ENCODE measurements around the gene KIF19. TPM values are rescaled to one million over a fixed set of nuclear protein-coding genes. Genes with fewer than 3 reads are reported as not detected.
A peak's percentile ranks its signal among the peaks of the same experiment; 100 is the strongest.

Gene KIF19
- total RNA-seq, 1 donor: not detected

- peak; percentile 44 for DNase-seq (ENCODE audit: low read depth)
- no peak for TF ChIP-seq CTCF (IDR thresholded peaks at IDR 0.05; ENCODE audit: insufficient read depth, low read length)
- no peak overlapping the region for H3K4me3 ChIP-seq (ENCODE audit: low read depth, low read length)
Observed at GRCh38 chr17:74282587-74283370, 43.2 kb upstream of the KIF19 start.

- TF ChIP-seq CTCF (IDR thresholded peaks at IDR 0.05; ENCODE audit: insufficient read depth, low read length): no peak
- DNase-seq (ENCODE audit: low read depth): no peak
- no peak overlapping the region for H3K4me3 ChIP-seq (ENCODE audit: low read depth, low read length)
Observed at GRCh38 chr17:74283371-74283673, 42.7 kb upstream of the KIF19 start.

- no peak for DNase-seq (ENCODE audit: low read depth)
- no peak overlapping the region for H3K4me3 ChIP-seq (ENCODE audit: low read depth, low read length)
- TF ChIP-seq CTCF (IDR thresholded peaks at IDR 0.05; ENCODE audit: insufficient read depth, low read length): no peak
Observed at GRCh38 chr17:74287031-74287602, 38.9 kb upstream of the KIF19 start.

GRCh38 chr17:74288785-74289184 is 37.2 kb upstream of the KIF19 start:
- no peak for DNase-seq (ENCODE audit: low read depth)
- H3K4me3 ChIP-seq (ENCODE audit: low read depth, low read length): no peak overlapping the region
- TF ChIP-seq CTCF (IDR thresholded peaks at IDR 0.05; ENCODE audit: insufficient read depth, low read length): no peak

GRCh38 chr17:74289688-74290087 is 36.3 kb upstream of the KIF19 start:
- H3K4me3 ChIP-seq (ENCODE audit: low read depth, low read length): no peak overlapping the region
- TF ChIP-seq CTCF (IDR thresholded peaks at IDR 0.05; ENCODE audit: insufficient read depth, low read length): no peak
- DNase-seq (ENCODE audit: low read depth): no peak

- no peak for DNase-seq (ENCODE audit: low read depth)
Observed at GRCh38 chr17:74290340-74290739, 35.7 kb upstream of the KIF19 start.

More at GRCh38 chr17:74290340-74290739, 35.7 kb upstream of the KIF19 start:
- no peak overlapping the region for H3K4me3 ChIP-seq (ENCODE audit: low read depth, low read length)
- no peak for TF ChIP-seq CTCF (IDR thresholded peaks at IDR 0.05; ENCODE audit: insufficient read depth, low read length)

Measured in fibroblast of the aortic adventitia (primary cell).